Vagina (tissue), 2 donors: ENCODE measurements around the gene RANBP10. TPM values are rescaled to one million over a fixed set of nuclear protein-coding genes. Genes with fewer than 3 reads are reported as not detected.
"Not testable (repeated sequence)": the region's sequence is repeated elsewhere in the genome, so short reads cannot be mapped to it uniquely, and the experiment has no call there.

Experiments
- DNase-seq, 2 donors: peaks; one replicate each; pipeline ENCODE4 v3.0.0-alpha.2; 2017; ENCODE audit errors: extremely low spot score in 2 of 2
- H3K27ac ChIP-seq: fragments of 200-600 bp; sonication (generic); one replicate; pipeline ENCODE4 v1.5.1; 2019
- H3K27me3 ChIP-seq: fragments of 200-600 bp; sonication (generic); one replicate; pipeline ENCODE4 v1.5.1; 2019
- H3K36me3 ChIP-seq, 2 donors: fragments of 200-600 bp; sonication (generic); one replicate each; pipeline ENCODE4 v1.5.1; 2017 to 2019
- H3K4me1 ChIP-seq: fragments of 200-600 bp; sonication (generic); one replicate; pipeline ENCODE4 v1.5.1; 2019
- H3K4me3 ChIP-seq, 2 donors: fragments of 200-600 bp; sonication (generic); 1 replicate in 1 of 2; 2 replicates in 1 of 2; pipeline ENCODE4 v1.5.1; 2016 to 2019
- H3K9me3 ChIP-seq: fragments of 200-600 bp; sonication (generic); one replicate; pipeline ENCODE4 v1.5.1; 2019
- CTCF ChIP-seq, 3 experiments: fragments of 450-650 bp in 2 of 3; fragments of 200-600 bp in 1 of 3; sonication (generic) in 1 of 3; IDR thresholded peaks; one replicate each; pipeline ENCODE4 v1.5.1; 2017 to 2019; ENCODE audit warnings: antibody characterized with exemption in 3 of 3, mild to moderate bottlenecking in 2 of 3, moderate library complexity in 2 of 3
- POLR2A ChIP-seq, 2 donors: fragments of 450-650 bp; IDR thresholded peaks; one replicate each; pipeline ENCODE4 v1.6.1; 2017; ENCODE audit warnings: antibody characterized with exemption in 2 of 2, mild to moderate bottlenecking in 2 of 2, moderate library complexity in 2 of 2
- POLR2AphosphoS5 ChIP-seq, 2 donors: sonication (generic); formaldehyde crosslinking; IDR thresholded peaks; one replicate each; pipeline ENCODE4 v1.9.0; 2017; ENCODE audit warnings: antibody characterized with exemption in 2 of 2, mild to moderate bottlenecking in 2 of 2, low read depth in 1 of 2; ENCODE audit not compliant: insufficient read depth in 1 of 2
- intact Hi-C: fragments of 100-400 bp; cut with DNase I; formaldehyde crosslinking; loops from one replicate; pipeline ENCODE4 v1.15.1; 2023
- total RNA-seq: library from RNA; depleted of rRNA; stranded (reverse); fragments of >200 nt; gene quantifications from one replicate; pipeline ENCODE4 v1.2.3, GENCODE V29; 2016

RANBP10 gene
- total RNA-seq, 1 donor from 2014 or later, result 17.9 TPM

GRCh38 chr16:67758006-67758405, 48.4 kb downstream of the RANBP10 start:
- intact Hi-C loops, result no loop called here
- Histone ChIP-seq H3K9me3 (no peaks in the 10 kb centered on the region), H3K4me1 (peaks cover 6% of the 10 kb centered on the region), H3K27me3 (no peaks in the 10 kb centered on the region), H3K36me3 (no peaks in the 10 kb centered on the region), H3K27ac (no peak overlapping the region), H3K4me3 (no peak overlapping the region)
- TF ChIP-seq POLR2AphosphoS5 (IDR thresholded peaks at IDR 0.05; ENCODE audit: insufficient read depth in 1 of 2, low read depth in 1 of 2) (no peak), CTCF (IDR thresholded peaks at IDR 0.05) (no peak), POLR2A (IDR thresholded peaks at IDR 0.05) (no peak)
- DNase-seq, result no peak

GRCh38 chr16:67752641-67753040, 53.7 kb downstream of the RANBP10 start:
- Histone ChIP-seq H3K4me1 (peaks cover 9% of the 10 kb centered on the region), H3K27me3 (no peaks in the 10 kb centered on the region), H3K36me3 (peaks cover 0 to 7% of the 10 kb centered on the region in 2 donors), H3K4me3 (no peak overlapping the region), H3K27ac (no peak overlapping the region), H3K9me3 (no peaks in the 10 kb centered on the region)
- no peak for DNase-seq
- no peak for TF ChIP-seq POLR2AphosphoS5 (IDR thresholded peaks at IDR 0.05; ENCODE audit: insufficient read depth in 1 of 2, low read depth in 1 of 2)
- TF ChIP-seq CTCF (IDR thresholded peaks at IDR 0.05), result no peak
- no peak for TF ChIP-seq POLR2A (IDR thresholded peaks at IDR 0.05)
- intact Hi-C loops, result no loop called here

GRCh38 chr16:67751331-67751730, 55.0 kb downstream of the RANBP10 start:
- DNase-seq, H3K4me3 ChIP-seq, H3K9me3 ChIP-seq, H3K4me1 ChIP-seq, intact Hi-C loops, H3K27me3 ChIP-seq, H3K27ac ChIP-seq: not testable (repeated sequence)
- H3K36me3 ChIP-seq, result peaks cover 0 to 12% of the 10 kb centered on the region in 2 donors

GRCh38 chr16:67750466-67750865, 55.9 kb downstream of the RANBP10 start:
- no peak overlapping the region for H3K27ac ChIP-seq
- no peaks in the 10 kb centered on the region for H3K27me3 ChIP-seq
- intact Hi-C loops, result no loop called here
- TF ChIP-seq CTCF (IDR thresholded peaks at IDR 0.05) (no peak), POLR2A (IDR thresholded peaks at IDR 0.05) (no peak), POLR2AphosphoS5 (IDR thresholded peaks at IDR 0.05; ENCODE audit: insufficient read depth in 1 of 2, low read depth in 1 of 2) (no peak)
- no peak for DNase-seq
- H3K4me3 ChIP-seq, result no peak overlapping the region
- no peaks in the 10 kb centered on the region for H3K9me3 ChIP-seq
- peaks cover 0 to 13% of the 10 kb centered on the region in 2 donors for H3K36me3 ChIP-seq
- H3K4me1 ChIP-seq, result peaks cover 9% of the 10 kb centered on the region

GRCh38 chr16:67749436-67750078, 56.8 kb downstream of the RANBP10 start:
- Histone ChIP-seq H3K4me1 (peaks cover 9% of the 10 kb centered on the region), H3K4me3 (no peak overlapping the region), H3K27me3 (no peaks in the 10 kb centered on the region), H3K36me3 (peaks cover 0 to 17% of the 10 kb centered on the region in 2 donors), H3K27ac (no peak overlapping the region), H3K9me3 (no peaks in the 10 kb centered on the region)
- DNase-seq, result no peak
- TF ChIP-seq POLR2A (IDR thresholded peaks at IDR 0.05) (no peak), CTCF (IDR thresholded peaks at IDR 0.05) (no peak), POLR2AphosphoS5 (IDR thresholded peaks at IDR 0.05; ENCODE audit: insufficient read depth in 1 of 2, low read depth in 1 of 2) (no peak)
- intact Hi-C loops, result no loop called here
